Hematopoietic multipotent progenitor cell (in vitro differentiated cells): ENCODE data around the gene ANXA1. TPM values are rescaled to one million over a fixed set of nuclear protein-coding genes. Genes with fewer than 3 reads are reported as not detected.

Source experiments
- DNase-seq, 3 donors: peaks; one replicate each; pipeline ENCODE4 v3.0.0-alpha.2; 2011 to 2015; ENCODE audit warnings: low read depth in 2 of 3, low spot score in 2 of 3
- total RNA-seq: library from RNA; depleted of rRNA; stranded (reverse); fragments of >200 nt; gene quantifications from one replicate; pipeline ENCODE4 v1.2.3, GENCODE V29; 2012

ANXA1 gene
- total RNA-seq, 1 donor = 534 TPM

- DNase-seq = no peak
These were observed 51.3 kb downstream of the ANXA1 start for GRCh38 chr9:73202980-73203379.

DNA sequence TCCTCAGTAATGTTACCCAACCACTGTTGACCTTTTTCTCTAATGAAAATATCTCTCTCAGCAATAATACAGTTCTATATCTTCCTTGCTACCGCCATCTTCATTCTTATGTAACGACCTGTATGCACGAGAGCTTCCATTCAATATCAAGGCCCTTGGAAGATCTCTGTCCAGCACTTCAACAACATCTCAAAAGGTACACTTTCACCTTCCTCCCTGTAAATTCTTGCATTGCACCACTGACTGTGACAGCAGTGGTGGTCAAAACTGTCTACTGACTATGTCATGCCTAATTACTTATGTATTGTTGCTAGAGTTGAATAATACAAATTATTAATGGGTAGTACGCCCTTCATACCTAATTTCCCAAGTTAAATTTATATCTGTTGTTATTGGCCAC lies 53.3 kb downstream of the ANXA1 start:
- DNase-seq = no peak

DNA sequence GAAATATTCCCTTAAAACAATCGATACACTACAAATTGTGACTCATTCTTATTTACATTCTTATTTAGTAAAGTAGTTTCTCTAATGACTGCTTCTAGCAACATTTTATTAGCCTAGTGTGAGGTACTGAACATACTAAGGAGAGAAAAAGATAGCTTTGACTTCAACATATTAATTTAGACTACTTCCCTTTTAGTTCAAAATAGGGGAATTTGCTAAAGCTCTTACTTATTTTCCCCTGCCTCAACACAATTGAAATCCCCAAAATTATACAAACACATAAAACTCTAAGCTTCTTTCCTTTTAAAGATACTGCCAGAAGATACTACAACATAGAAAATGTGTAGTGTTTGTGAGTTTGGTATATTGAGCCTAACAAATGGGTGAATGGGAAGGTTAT lies 55.2 kb downstream of the ANXA1 start:
- DNase-seq = no peak

- DNase-seq = no peak
These were observed 59.4 kb downstream of the ANXA1 start for GRCh38 chr9:73210886-73211666.

GRCh38 chr9:73213300-73213699 lies 61.6 kb downstream of the ANXA1 start:
- DNase-seq = no peak

DNA sequence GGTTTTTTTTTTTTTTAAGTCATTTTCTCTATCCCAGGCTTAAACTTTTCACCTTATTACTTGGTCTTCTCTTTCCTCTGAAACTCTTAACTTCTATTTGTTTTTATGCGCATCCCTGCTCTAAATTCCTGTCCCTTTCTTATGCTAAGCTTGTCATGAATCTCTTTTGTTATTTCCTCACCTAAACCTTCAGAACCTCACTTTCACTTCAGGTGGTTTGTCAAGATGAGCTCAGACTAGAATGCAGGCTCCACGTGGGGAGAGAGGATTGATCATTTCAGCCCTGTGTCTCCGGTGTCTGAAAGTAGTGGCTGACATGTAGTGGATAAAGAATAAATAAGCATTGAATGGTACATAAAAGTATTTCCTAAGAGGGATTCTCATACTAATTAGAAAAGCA lies 63.6 kb downstream of the ANXA1 start:
- no peak for DNase-seq

DNA sequence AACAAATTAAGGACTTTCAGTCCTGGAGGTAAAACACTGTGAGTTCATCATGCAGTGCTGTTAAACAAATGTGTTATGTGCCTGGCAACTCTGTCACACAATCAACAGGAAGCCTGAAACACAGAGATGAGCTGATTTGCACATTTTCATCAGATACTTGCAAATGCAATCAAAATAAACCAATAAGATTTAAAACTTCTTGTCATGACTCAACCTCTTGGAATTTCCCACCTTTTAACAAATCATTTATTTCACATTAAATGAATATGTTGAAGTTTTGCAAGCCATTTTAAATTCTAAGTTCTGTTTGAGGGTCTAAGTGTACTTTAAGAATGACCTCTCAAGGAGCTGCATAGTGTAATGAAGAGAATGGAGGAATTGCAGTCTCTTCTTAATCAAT lies 64.4 kb downstream of the ANXA1 start:
- DNase-seq = peak in 1 of 3 donors; percentile 14

Other genes starting within 250 kb of the ANXA1 start
- 85.9 TPM for gene ALDH1A1, start 198.8 kb upstream of the ANXA1 start, total RNA-seq